SK-N-SH (cell line): ENCODE measurements around the gene BCAS3. TPM values are rescaled to one million over a fixed set of nuclear protein-coding genes. Genes with fewer than 3 reads are reported as not detected.

Source experiments
- CTCF ChIA-PET: fragments of 300-600, 350-600 bp; formaldehyde crosslinking; extraction: SDS; loops from one replicate; lab custom pipeline; 2021; lab: Yijun Ruan, JAX
- POLR2A ChIA-PET: fragments of 350-600 bp; sonication (Branson Sonifier 250); formaldehyde crosslinking; extraction: SDS; loops from one replicate; lab custom pipeline; 2020; ENCODE audit warnings: antibody characterized with exemption, inconsistent platforms; lab: Yijun Ruan, JAX
- DNase-seq: peaks from one replicate; pipeline ENCODE4 v3.0.0; 2012
- H2AFZ ChIP-seq: fragments of 200-600 bp; sonication (generic); 2 replicates; pipeline ENCODE4 v1.8.1; 2016; ENCODE audit warnings: antibody characterized with exemption, mild to moderate bottlenecking, low read depth
- H3F3A ChIP-seq: fragments of 200-600 bp; sonication (generic); replicated peaks from 2 replicates; pipeline ENCODE3; 2016; ENCODE audit warnings: antibody characterized with exemption, mild to moderate bottlenecking; ENCODE audit not compliant: insufficient read depth
- H3K27ac ChIP-seq, 2 experiments: fragments of 200-500 bp in 1 of 2; fragments of 200-600 bp in 1 of 2; sonication (Bioruptor generic) in 1 of 2; sonication (generic), shearing (Covaris generic) in 1 of 2; 2 replicates each; pipeline versions ENCODE4 v1.5.1 to v1.6.1; 2014 to 2016; ENCODE audit warnings: low read depth in 2 of 2, inconsistent platforms in 1 of 2, low read length in 1 of 2, mild to moderate bottlenecking in 1 of 2, mixed read lengths in 1 of 2
- H3K27me3 ChIP-seq: fragments of 200-600 bp; sonication (generic), shearing (Covaris generic); 2 replicates; pipeline ENCODE4 v1.6.1; 2016; ENCODE audit warnings: mixed run types; ENCODE audit not compliant: insufficient read depth
- H3K36me3 ChIP-seq, 2 experiments: fragments of 200-500 bp in 1 of 2; fragments of 200-600 bp in 1 of 2; sonication (Bioruptor generic) in 1 of 2; sonication (generic) in 1 of 2; replicated peaks in 1 of 2; 2 replicates each; pipeline versions ENCODE3 to v1.5.1; 2014 to 2016; ENCODE audit warnings: low read length in 1 of 2, mild to moderate bottlenecking in 1 of 2; ENCODE audit not compliant: insufficient read depth in 2 of 2, control insufficient read depth in 1 of 2
- H3K4me1 ChIP-seq, 2 experiments: fragments of 200-500 bp in 1 of 2; fragments of 200-600 bp in 1 of 2; sonication (Bioruptor generic) in 1 of 2; sonication (generic), shearing (Covaris generic) in 1 of 2; 2 replicates each; pipeline versions ENCODE4 v1.5.1 to v1.6.1; 2014 to 2016; ENCODE audit warnings: low read depth in 1 of 2, low read length in 1 of 2, mixed run types in 1 of 2; ENCODE audit not compliant: insufficient read depth in 2 of 2, control insufficient read depth in 1 of 2
- H3K4me2 ChIP-seq: fragments of 200-600 bp; sonication (generic), shearing (Covaris generic); 2 replicates; pipeline ENCODE4 v1.6.1; 2017; ENCODE audit warnings: mixed run types
- H3K4me3 ChIP-seq, 2 experiments: fragments of 200-500 bp in 1 of 2; fragments of 200-600 bp in 1 of 2; sonication (Bioruptor generic) in 1 of 2; sonication (generic), shearing (Covaris generic) in 1 of 2; 2 replicates each; pipeline versions ENCODE4 v1.5.1 to v1.8.1; 2014 to 2016; ENCODE audit warnings: low read depth in 2 of 2, inconsistent platforms in 1 of 2, low read length in 1 of 2, mild to moderate bottlenecking in 1 of 2, mixed read lengths in 1 of 2, moderate library complexity in 1 of 2
- H3K79me2 ChIP-seq: fragments of 200-600 bp; sonication (generic); 2 replicates; pipeline ENCODE4 v1.8.1; 2017; ENCODE audit warnings: mild to moderate bottlenecking; ENCODE audit not compliant: insufficient read depth
- H3K9ac ChIP-seq: fragments of 200-600 bp; sonication (generic); 2 replicates; pipeline ENCODE4 v1.6.1; 2017; ENCODE audit warnings: mixed run types
- H3K9me2 ChIP-seq: fragments of 200-600 bp; sonication (generic); 2 replicates; pipeline ENCODE4 v1.6.1; 2017; ENCODE audit warnings: mixed run types
- H3K9me3 ChIP-seq: fragments of 200-600 bp; sonication (generic); 2 replicates; pipeline ENCODE4 v1.6.1; 2017; ENCODE audit warnings: mixed run types, mild to moderate bottlenecking, moderate library complexity
- H4K20me1 ChIP-seq: fragments of 200-600 bp; sonication (generic); 2 replicates; pipeline ENCODE4 v1.6.1; 2017; ENCODE audit warnings: mild to moderate bottlenecking, mixed run types; ENCODE audit not compliant: insufficient read depth
- EP300 ChIP-seq, 2 experiments: IDR thresholded peaks; 2 replicates each; pipeline versions ENCODE4 v1.4.0 to v1.6.1; 2012; ENCODE audit warnings: borderline replicate concordance in 1 of 2, low read depth in 1 of 2, low read length in 1 of 2
- EZH2phosphoT487 ChIP-seq: fragments of 200-600 bp; sonication (generic); IDR thresholded peaks from 2 replicates; pipeline ENCODE4 v1.6.1; 2017; ENCODE audit warnings: low read depth, mixed run types, mild to moderate bottlenecking, antibody characterized with exemption, moderate library complexity, borderline replicate concordance
- FOXJ3 ChIP-seq: sonication (generic); formaldehyde crosslinking; IDR thresholded peaks from 2 replicates; pipeline ENCODE4 v1.5.1; 2020; ENCODE audit warnings: mild to moderate bottlenecking, missing genetic modification reagents
- GABPA ChIP-seq: IDR thresholded peaks from 2 replicates; pipeline ENCODE4 v1.4.0; 2012; ENCODE audit warnings: low read depth, mild to moderate bottlenecking
- GATA2 ChIP-seq: sonication (generic); formaldehyde crosslinking; IDR thresholded peaks from 2 replicates; pipeline ENCODE4 v1.5.0; 2020; ENCODE audit warnings: mild to moderate bottlenecking, missing genetic modification reagents
- MEF2A ChIP-seq: IDR thresholded peaks from 2 replicates; pipeline ENCODE4 v1.4.0; 2012; ENCODE audit warnings: low read depth, borderline replicate concordance
- MXI1 ChIP-seq: IDR thresholded peaks from 2 replicates; pipeline ENCODE4 v1.6.1; 2012; ENCODE audit warnings: mild to moderate bottlenecking, low read depth, low read length, improper control_type of control experiment
- NFIC ChIP-seq: IDR thresholded peaks from 2 replicates; pipeline ENCODE4 v1.4.0; 2012; ENCODE audit warnings: borderline replicate concordance
- NRF1 ChIP-seq: IDR thresholded peaks from 2 replicates; pipeline ENCODE4 v1.6.1; 2012; ENCODE audit warnings: low read depth, mild to moderate bottlenecking, low read length
- POLR2AphosphoS5 ChIP-seq: IDR thresholded peaks from 2 replicates; pipeline ENCODE4 v1.6.1; 2012; ENCODE audit warnings: low read depth, low read length
- RAD21 ChIP-seq: IDR thresholded peaks from 2 replicates; pipeline ENCODE4 v1.6.1; 2012; ENCODE audit warnings: mild to moderate bottlenecking, low read length
- RCOR1 ChIP-seq: fragments of 150-350 bp; IDR thresholded peaks from 2 replicates; pipeline ENCODE4 v1.6.1; 2017; ENCODE audit warnings: antibody characterized with exemption, low read length
- RFX5 ChIP-seq: IDR thresholded peaks from 2 replicates; pipeline ENCODE4 v1.6.1; 2012; ENCODE audit warnings: mild to moderate bottlenecking, improper control_type of control experiment, low read length
- RXRA ChIP-seq: IDR thresholded peaks from 2 replicates; pipeline ENCODE4 v1.4.0; 2012; ENCODE audit warnings: low read depth, mild to moderate bottlenecking, borderline replicate concordance
- SMC3 ChIP-seq: IDR thresholded peaks from 2 replicates; pipeline ENCODE4 v1.6.1; 2012; ENCODE audit warnings: low read depth, low read length, improper control_type of control experiment
- TCF12 ChIP-seq: IDR thresholded peaks from 2 replicates; pipeline ENCODE4 v1.4.0; 2012
- TEAD4 ChIP-seq: IDR thresholded peaks from 2 replicates; pipeline ENCODE4 v1.4.0; 2012; ENCODE audit warnings: mild to moderate bottlenecking, borderline replicate concordance; ENCODE audit not compliant: insufficient read depth
- YY1 ChIP-seq: IDR thresholded peaks from 2 replicates; pipeline ENCODE4 v1.4.0; 2012; ENCODE audit warnings: low read depth, mild to moderate bottlenecking
- WGBS: methylation state at CpG from one replicate; pipeline ENCODE4 v1.1.6; 2017; ENCODE audit warnings: low lambda C conversion rate; 5-methylcytosine and 5-hydroxymethylcytosine counted together
- polyA plus RNA-seq, 3 experiments: library from polyadenylated mRNA; depleted of rRNA; stranded (reverse); fragments of >200 nt; gene quantifications; 2 replicates each; pipeline ENCODE4 v1.2.3, GENCODE V29; 2012
- TF ChIP-seq, protein P1 (sequence below): fragments of 200-600 bp; sonication (generic); IDR thresholded peaks from 2 replicates; pipeline ENCODE4 v1.6.1; 2017; ENCODE audit warnings: antibody characterized with exemption, mild to moderate bottlenecking, moderate library complexity
- TF ChIP-seq, protein P2 (sequence below): IDR thresholded peaks from 2 replicates; pipeline ENCODE4 v1.6.1; 2012; ENCODE audit warnings: mild to moderate bottlenecking, low read depth, low read length, moderate library complexity
- TF ChIP-seq, protein P3 (sequence below): IDR thresholded peaks from 2 replicates; pipeline ENCODE4 v1.4.0; 2012; ENCODE audit warnings: low read depth
- TF ChIP-seq, protein P4 (sequence below): IDR thresholded peaks from 2 replicates; pipeline ENCODE4 v1.4.0; 2012; ENCODE audit warnings: low read depth, borderline replicate concordance
- TF ChIP-seq, protein P5 (sequence below): fragments of 150-350 bp; IDR thresholded peaks from 2 replicates; pipeline ENCODE4 v1.6.1; 2017; ENCODE audit warnings: antibody characterized with exemption, low read length, low read depth, borderline replicate concordance
- TF ChIP-seq, protein P6 (sequence below): IDR thresholded peaks from 2 replicates; pipeline ENCODE4; 2012

Gene BCAS3
- polyA plus RNA-seq, 1 of the 3 experiments (the other 2 are of a cell fraction), result 5.9 TPM

DNA sequence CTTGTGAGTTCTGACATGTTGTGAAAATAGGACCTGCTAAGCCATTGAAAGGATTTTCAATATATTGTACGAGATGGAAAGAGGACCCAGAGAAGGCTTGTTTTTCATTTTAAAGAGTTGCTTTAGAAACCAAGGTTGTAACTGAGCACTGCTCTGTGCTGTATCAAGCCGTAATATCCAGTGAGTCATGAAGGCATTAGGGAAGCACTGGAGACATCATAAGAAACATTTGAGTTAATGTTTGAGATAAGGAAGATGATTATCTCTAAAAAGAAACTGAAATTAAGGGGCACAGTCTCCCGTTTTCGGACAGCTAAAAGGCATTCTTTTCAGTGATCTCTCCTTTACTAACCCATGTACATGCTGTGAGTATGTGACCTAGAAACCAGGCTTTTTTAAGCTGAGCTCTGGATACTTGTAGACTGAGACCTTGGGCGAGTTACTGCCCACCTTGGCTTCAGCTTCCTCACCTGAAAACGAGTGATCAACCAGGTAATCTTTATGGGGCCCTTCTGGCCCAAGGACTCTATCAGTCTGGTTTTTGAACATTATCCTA lies 572.8 kb downstream of the BCAS3 start:
- WGBS, result 13% methylated on average over 6 of the region's 6 CpGs
- H3K4me2 ChIP-seq, result peak overlapping the region; percentile 63
- peaks cover 45% of the 10 kb centered on the region for H3F3A ChIP-seq
- H3K9me2 ChIP-seq, result no peaks in the 10 kb centered on the region
- H2AFZ ChIP-seq, result peak overlapping the region; percentile 48
- H4K20me1 ChIP-seq, result no peaks in the 10 kb centered on the region
- H3K9ac ChIP-seq, result peak overlapping the region; percentile 71
- ChIA-PET POLR2A (no interaction called here), CTCF (interaction anchor here (0.7 to 2.1 kb wide), 5 partner anchors 9 to 112 kb away, joined by 3 to 7 read pairs (median 4); no protein-coding TSS in a partner anchor)
- H3K9me3 ChIP-seq, result no peaks in the 10 kb centered on the region
- no peaks in the 10 kb centered on the region for H3K79me2 ChIP-seq
- peak overlapping the region in 1 of 2 experiments; percentile 23; a peak in 2 of 4 replicates for H3K4me3 ChIP-seq
- no peaks in the 10 kb centered on the region for H3K36me3 ChIP-seq
- H3K27me3 ChIP-seq, result no peaks in the 10 kb centered on the region
- no peak for DNase-seq
- H3K27ac ChIP-seq, result peak overlapping the region; percentile 94 to 99
- peaks cover 28 to 47% of the 10 kb centered on the region in 2 experiments for H3K4me1 ChIP-seq
- TF ChIP-seq, protein P1, sequence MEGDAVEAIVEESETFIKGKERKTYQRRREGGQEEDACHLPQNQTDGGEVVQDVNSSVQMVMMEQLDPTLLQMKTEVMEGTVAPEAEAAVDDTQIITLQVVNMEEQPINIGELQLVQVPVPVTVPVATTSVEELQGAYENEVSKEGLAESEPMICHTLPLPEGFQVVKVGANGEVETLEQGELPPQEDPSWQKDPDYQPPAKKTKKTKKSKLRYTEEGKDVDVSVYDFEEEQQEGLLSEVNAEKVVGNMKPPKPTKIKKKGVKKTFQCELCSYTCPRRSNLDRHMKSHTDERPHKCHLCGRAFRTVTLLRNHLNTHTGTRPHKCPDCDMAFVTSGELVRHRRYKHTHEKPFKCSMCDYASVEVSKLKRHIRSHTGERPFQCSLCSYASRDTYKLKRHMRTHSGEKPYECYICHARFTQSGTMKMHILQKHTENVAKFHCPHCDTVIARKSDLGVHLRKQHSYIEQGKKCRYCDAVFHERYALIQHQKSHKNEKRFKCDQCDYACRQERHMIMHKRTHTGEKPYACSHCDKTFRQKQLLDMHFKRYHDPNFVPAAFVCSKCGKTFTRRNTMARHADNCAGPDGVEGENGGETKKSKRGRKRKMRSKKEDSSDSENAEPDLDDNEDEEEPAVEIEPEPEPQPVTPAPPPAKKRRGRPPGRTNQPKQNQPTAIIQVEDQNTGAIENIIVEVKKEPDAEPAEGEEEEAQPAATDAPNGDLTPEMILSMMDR, result no peak
- TF ChIP-seq GATA2 (CRISPR knock-in tag) (peak; percentile 28; the same call in 1 of the 2 replicates), SMC3 (no peak), TCF12 (peak; percentile 99), NRF1 (no peak), YY1 (no peak; the same call in 1 of the 2 replicates), RXRA (peak; percentile 85; the same call in 1 of the 2 replicates), EP300 (IDR thresholded peaks at IDR 0.05; ENCODE audit: borderline replicate concordance in 1 of 2, low read depth in 1 of 2, low read length in 1 of 2) (peak; percentile 78 to 99), FOXJ3 (CRISPR knock-in tag) (no peak), MXI1 (no peak), RFX5 (no peak), NFIC (peak; percentile 92), RCOR1 (no peak), TEAD4 (peak; percentile 90), POLR2AphosphoS5 (peak; percentile 94), MEF2A (peak; percentile 71; the same call in 1 of the 2 replicates), GABPA (no peak; the same call in 1 of the 2 replicates), RAD21 (no peak), EZH2phosphoT487 (no peak)
- TF ChIP-seq, protein P2, sequence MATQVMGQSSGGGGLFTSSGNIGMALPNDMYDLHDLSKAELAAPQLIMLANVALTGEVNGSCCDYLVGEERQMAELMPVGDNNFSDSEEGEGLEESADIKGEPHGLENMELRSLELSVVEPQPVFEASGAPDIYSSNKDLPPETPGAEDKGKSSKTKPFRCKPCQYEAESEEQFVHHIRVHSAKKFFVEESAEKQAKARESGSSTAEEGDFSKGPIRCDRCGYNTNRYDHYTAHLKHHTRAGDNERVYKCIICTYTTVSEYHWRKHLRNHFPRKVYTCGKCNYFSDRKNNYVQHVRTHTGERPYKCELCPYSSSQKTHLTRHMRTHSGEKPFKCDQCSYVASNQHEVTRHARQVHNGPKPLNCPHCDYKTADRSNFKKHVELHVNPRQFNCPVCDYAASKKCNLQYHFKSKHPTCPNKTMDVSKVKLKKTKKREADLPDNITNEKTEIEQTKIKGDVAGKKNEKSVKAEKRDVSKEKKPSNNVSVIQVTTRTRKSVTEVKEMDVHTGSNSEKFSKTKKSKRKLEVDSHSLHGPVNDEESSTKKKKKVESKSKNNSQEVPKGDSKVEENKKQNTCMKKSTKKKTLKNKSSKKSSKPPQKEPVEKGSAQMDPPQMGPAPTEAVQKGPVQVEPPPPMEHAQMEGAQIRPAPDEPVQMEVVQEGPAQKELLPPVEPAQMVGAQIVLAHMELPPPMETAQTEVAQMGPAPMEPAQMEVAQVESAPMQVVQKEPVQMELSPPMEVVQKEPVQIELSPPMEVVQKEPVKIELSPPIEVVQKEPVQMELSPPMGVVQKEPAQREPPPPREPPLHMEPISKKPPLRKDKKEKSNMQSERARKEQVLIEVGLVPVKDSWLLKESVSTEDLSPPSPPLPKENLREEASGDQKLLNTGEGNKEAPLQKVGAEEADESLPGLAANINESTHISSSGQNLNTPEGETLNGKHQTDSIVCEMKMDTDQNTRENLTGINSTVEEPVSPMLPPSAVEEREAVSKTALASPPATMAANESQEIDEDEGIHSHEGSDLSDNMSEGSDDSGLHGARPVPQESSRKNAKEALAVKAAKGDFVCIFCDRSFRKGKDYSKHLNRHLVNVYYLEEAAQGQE, result no peak
- TF ChIP-seq, protein P3, sequence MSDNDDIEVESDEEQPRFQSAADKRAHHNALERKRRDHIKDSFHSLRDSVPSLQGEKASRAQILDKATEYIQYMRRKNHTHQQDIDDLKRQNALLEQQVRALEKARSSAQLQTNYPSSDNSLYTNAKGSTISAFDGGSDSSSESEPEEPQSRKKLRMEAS, result peak; percentile 20; the same call in 1 of the 2 replicates
- TF ChIP-seq, protein P4, sequence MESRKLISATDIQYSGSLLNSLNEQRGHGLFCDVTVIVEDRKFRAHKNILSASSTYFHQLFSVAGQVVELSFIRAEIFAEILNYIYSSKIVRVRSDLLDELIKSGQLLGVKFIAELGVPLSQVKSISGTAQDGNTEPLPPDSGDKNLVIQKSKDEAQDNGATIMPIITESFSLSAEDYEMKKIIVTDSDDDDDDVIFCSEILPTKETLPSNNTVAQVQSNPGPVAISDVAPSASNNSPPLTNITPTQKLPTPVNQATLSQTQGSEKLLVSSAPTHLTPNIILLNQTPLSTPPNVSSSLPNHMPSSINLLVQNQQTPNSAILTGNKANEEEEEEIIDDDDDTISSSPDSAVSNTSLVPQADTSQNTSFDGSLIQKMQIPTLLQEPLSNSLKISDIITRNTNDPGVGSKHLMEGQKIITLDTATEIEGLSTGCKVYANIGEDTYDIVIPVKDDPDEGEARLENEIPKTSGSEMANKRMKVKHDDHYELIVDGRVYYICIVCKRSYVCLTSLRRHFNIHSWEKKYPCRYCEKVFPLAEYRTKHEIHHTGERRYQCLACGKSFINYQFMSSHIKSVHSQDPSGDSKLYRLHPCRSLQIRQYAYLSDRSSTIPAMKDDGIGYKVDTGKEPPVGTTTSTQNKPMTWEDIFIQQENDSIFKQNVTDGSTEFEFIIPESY, result peak; percentile 56; the same call in 1 of the 2 replicates
- TF ChIP-seq, protein P5, sequence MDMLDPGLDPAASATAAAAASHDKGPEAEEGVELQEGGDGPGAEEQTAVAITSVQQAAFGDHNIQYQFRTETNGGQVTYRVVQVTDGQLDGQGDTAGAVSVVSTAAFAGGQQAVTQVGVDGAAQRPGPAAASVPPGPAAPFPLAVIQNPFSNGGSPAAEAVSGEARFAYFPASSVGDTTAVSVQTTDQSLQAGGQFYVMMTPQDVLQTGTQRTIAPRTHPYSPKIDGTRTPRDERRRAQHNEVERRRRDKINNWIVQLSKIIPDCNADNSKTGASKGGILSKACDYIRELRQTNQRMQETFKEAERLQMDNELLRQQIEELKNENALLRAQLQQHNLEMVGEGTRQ, result no peak
- TF ChIP-seq, protein P6, sequence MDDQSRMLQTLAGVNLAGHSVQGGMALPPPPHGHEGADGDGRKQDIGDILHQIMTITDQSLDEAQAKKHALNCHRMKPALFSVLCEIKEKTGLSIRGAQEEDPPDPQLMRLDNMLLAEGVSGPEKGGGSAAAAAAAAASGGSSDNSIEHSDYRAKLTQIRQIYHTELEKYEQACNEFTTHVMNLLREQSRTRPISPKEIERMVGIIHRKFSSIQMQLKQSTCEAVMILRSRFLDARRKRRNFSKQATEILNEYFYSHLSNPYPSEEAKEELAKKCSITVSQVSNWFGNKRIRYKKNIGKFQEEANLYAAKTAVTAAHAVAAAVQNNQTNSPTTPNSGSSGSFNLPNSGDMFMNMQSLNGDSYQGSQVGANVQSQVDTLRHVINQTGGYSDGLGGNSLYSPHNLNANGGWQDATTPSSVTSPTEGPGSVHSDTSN, result peak; percentile 95
